PC-9 (cell line): ENCODE measurements around the gene RASA1. TPM values are rescaled to one million over a fixed set of nuclear protein-coding genes. Genes with fewer than 3 reads are reported as not detected.
A peak's percentile ranks its signal among the peaks of the same experiment; 100 is the strongest.

ENCODE experiments used
- BruUV-seq: library from RNA; stranded (reverse); fragments of 400-500 nt; replicated peaks from 2 replicates; lab custom pipeline; 2021; lab: Mats Ljungman, UMichigan
- CTCF ChIA-PET: fragments of 300-600 bp; sonication (Branson Sonifier 250); formaldehyde crosslinking; loops from one replicate; lab custom pipeline; 2022; ENCODE audit warnings: antibody characterized with exemption; lab: Charles Lee
- POLR2A ChIA-PET: fragments of 300-600 bp; sonication (Branson Sonifier 250); formaldehyde crosslinking; loops from one replicate; lab custom pipeline; 2022; ENCODE audit warnings: antibody characterized with exemption; ENCODE audit not compliant: unreplicated experiment; lab: Charles Lee
- DNase-seq, 2 experiments: peaks; one replicate each; pipeline versions ENCODE4 v3.0.0 to v3.0.0-alpha.2; 2015 to 2022; ENCODE audit warnings: mixed read lengths in 1 of 2
- H2AFZ ChIP-seq: fragments of 200-600 bp; sonication (generic); 2 replicates; pipeline ENCODE4 v1.8.1; 2017; ENCODE audit warnings: antibody characterized with exemption
- H3F3A ChIP-seq: fragments of 200-600 bp; sonication (generic); 2 replicates; pipeline ENCODE4 v1.8.1; 2017; ENCODE audit warnings: antibody characterized with exemption, mild to moderate bottlenecking, low read depth; ENCODE audit not compliant: insufficient read depth
- H3K27ac ChIP-seq: fragments of 200-600 bp; sonication (generic); 2 replicates; pipeline ENCODE4 v1.6.1; 2016; ENCODE audit warnings: mixed run types
- H3K27me3 ChIP-seq: fragments of 200-600 bp; sonication (generic); 2 replicates; pipeline ENCODE4 v1.6.1; 2016; ENCODE audit warnings: low read depth, mixed run types; ENCODE audit not compliant: insufficient read depth
- H3K36me3 ChIP-seq: fragments of 200-600 bp; sonication (generic); 2 replicates; pipeline ENCODE4 v1.6.1; 2016; ENCODE audit warnings: low read depth, mixed run types
- H3K4me1 ChIP-seq: fragments of 200-600 bp; sonication (generic); replicated peaks from 2 replicates; pipeline ENCODE4 v1.6.1; 2016; ENCODE audit warnings: mixed run types; ENCODE audit not compliant: insufficient read depth
- H3K4me2 ChIP-seq: fragments of 200-600 bp; sonication (generic); 2 replicates; pipeline ENCODE4 v1.6.1; 2017; ENCODE audit warnings: mixed run types
- H3K4me3 ChIP-seq: fragments of 200-600 bp; sonication (generic); 2 replicates; pipeline ENCODE4 v1.6.1; 2016; ENCODE audit warnings: mixed run types
- H3K79me2 ChIP-seq: fragments of 200-600 bp; sonication (generic); 2 replicates; pipeline ENCODE4 v1.6.1; 2017; ENCODE audit warnings: low read depth, mixed run types
- H3K9me2 ChIP-seq: fragments of 200-600 bp; sonication (generic); 2 replicates; pipeline ENCODE4 v1.8.1; 2017; ENCODE audit warnings: mild to moderate bottlenecking; ENCODE audit not compliant: insufficient read depth
- H3K9me3 ChIP-seq: fragments of 200-600 bp; sonication (generic); 2 replicates; pipeline ENCODE4 v1.8.1; 2016; ENCODE audit warnings: low read depth; ENCODE audit not compliant: insufficient read depth
- H4K20me1 ChIP-seq: fragments of 200-600 bp; sonication (generic); 2 replicates; pipeline ENCODE4 v1.8.1; 2017; ENCODE audit not compliant: insufficient read depth
- CTCF ChIP-seq: fragments of 200-600 bp; sonication (generic); conservative IDR thresholded peaks from 2 replicates; pipeline ENCODE4 v1.6.1; 2017; ENCODE audit warnings: mixed run types, antibody characterized with exemption, mild to moderate bottlenecking, moderate library complexity
- EZH2 ChIP-seq: fragments of 200-600 bp; sonication (generic); IDR thresholded peaks from 2 replicates; pipeline ENCODE4 v1.8.0; 2017; ENCODE audit warnings: antibody characterized with exemption, low read depth
- intact Hi-C: fragments of 100-400 bp; cut with micrococcal nuclease; formaldehyde crosslinking; loops from one replicate; pipeline ENCODE4 v1.10.0; 2022; ENCODE audit not compliant: unreplicated experiment
- total RNA-seq: library from RNA; stranded (reverse); gene quantifications from 2 replicates; pipeline ENCODE4 v1.2.3, GENCODE V29; 2021

Gene RASA1
- total RNA-seq, 1 experiment from 2014 or later: 66.6 TPM

GRCh38 chr5:87411586-87411972 is 143.9 kb downstream of the RASA1 start:
- BruUV-seq: no TSS peak
- no peaks in the 10 kb centered on the region for H3K9me3 ChIP-seq
- H3K4me3 ChIP-seq: peak overlapping the region; percentile 89
- peaks cover 26% of the 10 kb centered on the region for H3K79me2 ChIP-seq
- peaks cover 4% of the 10 kb centered on the region; the same call in 1 of the 2 replicates for H4K20me1 ChIP-seq
- H2AFZ ChIP-seq: peak overlapping the region; percentile 92
- peak overlapping the region; percentile 96 for H3K4me2 ChIP-seq
- 0 out of 2 replicates have a peak, but pooled peaks cover 5% of the 10 kb centered on the region for H3F3A ChIP-seq
- H3K4me1 ChIP-seq: peaks cover 13% of the 10 kb centered on the region
- no peak for DNase-seq
- intact Hi-C loops: loop anchor here (5.0 kb wide), 6 partner anchors 371 to 1376 kb away; no protein-coding TSS in a partner anchor
- ChIA-PET CTCF (interaction anchor here (0.5 to 0.7 kb wide), 2 partner anchors 16 to 120 kb away, joined by 3 read pairs; no protein-coding TSS in a partner anchor), POLR2A (interaction anchor here (0.6 kb wide), 1 partner anchor 1249 kb away, joined by 17 read pairs; no protein-coding TSS in a partner anchor)
- peak overlapping the region; percentile 55 for H3K27ac ChIP-seq
- peaks cover 30% of the 10 kb centered on the region for H3K36me3 ChIP-seq
- no peak for TF ChIP-seq CTCF
- TF ChIP-seq EZH2: no peak
- no peaks in the 10 kb centered on the region for H3K9me2 ChIP-seq
- no peaks in the 10 kb centered on the region for H3K27me3 ChIP-seq

DNA sequence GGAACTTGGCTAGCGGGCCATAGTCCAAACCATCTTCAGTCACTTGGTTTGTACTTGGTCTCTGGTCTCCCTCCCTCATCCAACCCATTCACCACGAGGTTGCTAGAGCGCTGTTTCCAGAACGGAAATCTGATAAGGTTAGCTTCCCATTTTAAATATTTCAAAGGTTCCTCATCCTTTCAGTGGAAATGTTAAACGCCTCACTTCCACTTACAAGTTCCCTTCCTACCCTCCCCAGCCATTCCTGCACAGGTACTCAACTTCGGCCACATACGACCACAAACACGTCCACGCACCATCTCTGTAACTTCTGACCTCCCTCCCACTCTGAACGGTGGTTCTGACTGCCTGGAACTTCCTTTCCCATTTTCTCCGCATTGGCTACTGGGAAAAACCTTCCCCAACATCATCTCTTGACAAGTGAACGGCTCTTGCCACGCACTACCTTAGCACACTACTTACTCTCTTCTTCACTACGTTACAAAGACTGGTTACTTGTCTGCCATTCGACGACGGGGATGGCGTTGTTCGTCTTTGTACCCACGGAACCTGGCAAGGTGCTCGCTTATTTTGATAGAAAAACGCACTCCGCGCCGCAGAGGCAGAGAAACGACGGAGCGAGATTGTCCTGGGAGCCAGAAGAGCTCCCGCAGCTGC is 144.4 kb downstream of the RASA1 start:
- H3K79me2 ChIP-seq: peaks cover 26% of the 10 kb centered on the region
- H3K27ac ChIP-seq: peak overlapping the region; percentile 55
- H2AFZ ChIP-seq: peak overlapping the region; percentile 92
- H3K27me3 ChIP-seq: no peaks in the 10 kb centered on the region
- H4K20me1 ChIP-seq: peaks cover 4% of the 10 kb centered on the region; the same call in 1 of the 2 replicates
- peaks cover 26% of the 10 kb centered on the region for H3K36me3 ChIP-seq
- H3K9me3 ChIP-seq: no peaks in the 10 kb centered on the region
- TF ChIP-seq CTCF: no peak
- no peak for TF ChIP-seq EZH2
- intact Hi-C loops: loop anchor here (5.0 kb wide), 6 partner anchors 370 to 1375 kb away; no protein-coding TSS in a partner anchor
- H3F3A ChIP-seq: 0 out of 2 replicates have a peak, but pooled peaks cover 5% of the 10 kb centered on the region
- ChIA-PET CTCF (interaction anchor here (0.6 to 0.7 kb wide), 2 partner anchors 16 to 285 kb away, joined by 3 read pairs; no protein-coding TSS in a partner anchor), POLR2A (interaction anchor here (0.6 to 1.1 kb wide), 3 partner anchors 145 to 1248 kb away, joined by 4 to 17 read pairs (median 9); partner anchors contain the start of gene RASA1)
- H3K4me3 ChIP-seq: peak overlapping the region; percentile 89
- peaks cover 13% of the 10 kb centered on the region for H3K4me1 ChIP-seq
- peak overlapping the region; percentile 96 for H3K4me2 ChIP-seq
- H3K9me2 ChIP-seq: no peaks in the 10 kb centered on the region
- DNase-seq: peak in 1 of 2 experiments; percentile 6
- TSS peak; percentile 80 for BruUV-seq

GRCh38 chr5:87412630-87413342 is 145.1 kb downstream of the RASA1 start, which contains the start of gene CCNH:
Gene CCNH, minus strand, starts transcription at chr5:87412930. Its CDS starts 136 bp downstream, at chr5:87412794.
- Histone ChIP-seq H3K4me1 (peaks cover 13% of the 10 kb centered on the region), H3K79me2 (peaks cover 26% of the 10 kb centered on the region), H3K36me3 (peaks cover 25% of the 10 kb centered on the region), H3K27me3 (no peaks in the 10 kb centered on the region), H3K27ac (peak within 1 kb of the TSS; percentile 55), H4K20me1 (peaks cover 4% of the 10 kb centered on the region; the same call in 1 of the 2 replicates), H3F3A (0 out of 2 replicates have a peak, but pooled peaks cover 5% of the 10 kb centered on the region), H2AFZ (peak within 1 kb of the TSS; percentile 96), H3K4me2 (peak within 1 kb of the TSS; percentile 96), H3K9me2 (no peaks in the 10 kb centered on the region), H3K9me3 (no peaks in the 10 kb centered on the region), H3K4me3 (peak within 1 kb of the TSS; percentile 89)
- intact Hi-C loops: loop anchor here (5.0 kb wide), 6 partner anchors 370 to 1375 kb away; no protein-coding TSS in a partner anchor
- TF ChIP-seq CTCF (no peak), EZH2 (no peak)
- POLR2A ChIA-PET: interaction anchor here (0.5 to 1.1 kb wide), 4 partner anchors 146 to 393 kb away, joined by 4 to 9 read pairs (median 7); partner anchors contain the start of gene RASA1
- peak; percentile 95 for DNase-seq
- BruUV-seq: no TSS peak
- CTCF ChIA-PET: interaction anchor here (0.6 kb wide), 1 partner anchor 285 kb away, joined by 3 read pairs; no protein-coding TSS in a partner anchor
